A673 (cell line): ENCODE measurements around the gene CNDP1.

Experiments
- EZH2 ChIP-seq: fragments of 200-600 bp; sonication (generic); IDR thresholded peaks from 2 replicates; pipeline ENCODE4 v1.6.1; 2017; ENCODE audit warnings: borderline replicate concordance, low read depth, mild to moderate bottlenecking, mixed read lengths, antibody characterized with exemption, low read length; ENCODE audit not compliant: poor library complexity, severe bottlenecking
- TF ChIP-seq, protein P1 (sequence below): fragments of 300-800, 200-600 bp; sonication (generic); conservative IDR thresholded peaks from 2 replicates; pipeline ENCODE4 v1.5.1; 2017; ENCODE audit warnings: low read depth, mild to moderate bottlenecking, antibody characterized with exemption, low read length, moderate library complexity, mixed read lengths

DNA sequence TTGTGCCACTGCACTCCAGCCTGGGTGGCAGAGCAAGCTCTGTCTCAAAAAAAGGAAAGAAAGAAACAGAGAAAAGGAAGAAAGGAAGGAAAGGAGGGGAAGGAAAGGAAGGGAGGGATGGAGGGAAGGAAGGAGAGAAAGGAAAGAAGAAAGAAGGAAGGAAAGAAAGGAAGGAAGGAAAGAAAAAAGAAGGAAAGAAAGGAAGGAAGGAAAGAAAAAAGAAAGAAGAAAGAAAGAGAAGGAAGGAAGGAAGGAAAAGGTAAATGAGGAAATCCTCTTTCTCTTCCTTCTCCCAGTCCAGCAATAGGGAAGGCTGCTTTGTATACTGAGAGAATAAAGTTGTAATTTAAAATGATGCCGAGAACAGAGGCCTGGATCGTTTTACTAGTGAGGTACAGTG is 40.6 kb downstream of the CNDP1 start:
- no peak for TF ChIP-seq EZH2
- TF ChIP-seq, protein P1, sequence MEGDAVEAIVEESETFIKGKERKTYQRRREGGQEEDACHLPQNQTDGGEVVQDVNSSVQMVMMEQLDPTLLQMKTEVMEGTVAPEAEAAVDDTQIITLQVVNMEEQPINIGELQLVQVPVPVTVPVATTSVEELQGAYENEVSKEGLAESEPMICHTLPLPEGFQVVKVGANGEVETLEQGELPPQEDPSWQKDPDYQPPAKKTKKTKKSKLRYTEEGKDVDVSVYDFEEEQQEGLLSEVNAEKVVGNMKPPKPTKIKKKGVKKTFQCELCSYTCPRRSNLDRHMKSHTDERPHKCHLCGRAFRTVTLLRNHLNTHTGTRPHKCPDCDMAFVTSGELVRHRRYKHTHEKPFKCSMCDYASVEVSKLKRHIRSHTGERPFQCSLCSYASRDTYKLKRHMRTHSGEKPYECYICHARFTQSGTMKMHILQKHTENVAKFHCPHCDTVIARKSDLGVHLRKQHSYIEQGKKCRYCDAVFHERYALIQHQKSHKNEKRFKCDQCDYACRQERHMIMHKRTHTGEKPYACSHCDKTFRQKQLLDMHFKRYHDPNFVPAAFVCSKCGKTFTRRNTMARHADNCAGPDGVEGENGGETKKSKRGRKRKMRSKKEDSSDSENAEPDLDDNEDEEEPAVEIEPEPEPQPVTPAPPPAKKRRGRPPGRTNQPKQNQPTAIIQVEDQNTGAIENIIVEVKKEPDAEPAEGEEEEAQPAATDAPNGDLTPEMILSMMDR = no peak
